GM18858 (cell line): ENCODE results near the gene PDE7B.
"Not testable (repeated sequence)": the region's sequence is repeated elsewhere in the genome, so short reads cannot be mapped to it uniquely, and the experiment has no call there.

Experiments
- ATAC-seq: cut with Tn5 transposase; IDR thresholded peaks from one replicate; pipeline ENCODE4 v1.9.1; 2021; ENCODE audit not compliant: unreplicated experiment

Gene PDE7B

GRCh38 chr6:136175873-136176272 lies 324.4 kb downstream of the PDE7B start:
- ATAC-seq, result no peak

- ATAC-seq, result no peak
These were observed 327.2 kb downstream of the PDE7B start for GRCh38 chr6:136178749-136179148.

- no peak for ATAC-seq
These were observed 329.4 kb downstream of the PDE7B start for GRCh38 chr6:136180704-136181511.

- no peak for ATAC-seq
These were observed 330.0 kb downstream of the PDE7B start for GRCh38 chr6:136181512-136181833.

GRCh38 chr6:136181861-136182260 lies 330.4 kb downstream of the PDE7B start:
- no peak for ATAC-seq

- no peak for ATAC-seq
These were observed 333.2 kb downstream of the PDE7B start for GRCh38 chr6:136184738-136185137.

GRCh38 chr6:136186363-136186762 lies 334.9 kb downstream of the PDE7B start:
- no peak for ATAC-seq

GRCh38 chr6:136188486-136188885 lies 337.0 kb downstream of the PDE7B start:
- ATAC-seq, result no peak

- ATAC-seq, result no peak
These were observed 337.6 kb downstream of the PDE7B start for GRCh38 chr6:136189104-136189503.

- ATAC-seq, result no peak
These were observed 340.3 kb downstream of the PDE7B start for GRCh38 chr6:136191606-136192312.

- ATAC-seq, result no peak
These were observed 341.4 kb downstream of the PDE7B start for GRCh38 chr6:136192902-136193301.

GRCh38 chr6:136201732-136202131 lies 350.2 kb downstream of the PDE7B start:
- no peak for ATAC-seq

GRCh38 chr6:136208783-136209182 lies 357.3 kb downstream of the PDE7B start:
- no peak for ATAC-seq

GRCh38 chr6:136209496-136209895 lies 358.0 kb downstream of the PDE7B start:
- ATAC-seq, result no peak

- no peak for ATAC-seq
These were observed 359.1 kb downstream of the PDE7B start for GRCh38 chr6:136210398-136211165.

GRCh38 chr6:136212608-136213007 lies 361.1 kb downstream of the PDE7B start:
- ATAC-seq, result no peak

GRCh38 chr6:136213012-136213539 lies 361.6 kb downstream of the PDE7B start:
- no peak for ATAC-seq

- no peak for ATAC-seq
These were observed 362.4 kb downstream of the PDE7B start for GRCh38 chr6:136213853-136214252.

GRCh38 chr6:136216503-136217401 lies 365.3 kb downstream of the PDE7B start:
- ATAC-seq, result no peak

GRCh38 chr6:136224974-136225373 lies 373.5 kb downstream of the PDE7B start:
- not testable (repeated sequence) for ATAC-seq
